Fibroblast of upper back skin (primary cell): ENCODE results near the gene ZNF362.

Experiments used
- DNase-seq: peaks from one replicate; pipeline ENCODE4 v3.0.0-alpha.2; 2013

Gene ZNF362

GRCh38 chr1:33269621-33270020, 13.3 kb downstream of the ZNF362 start:
- DNase-seq, result no peak

- DNase-seq, result no peak
These were observed 14.1 kb downstream of the ZNF362 start for GRCh38 chr1:33270379-33270778.

GRCh38 chr1:33270808-33271465, 14.6 kb downstream of the ZNF362 start:
- DNase-seq, result no peak

- DNase-seq, result no peak
These were observed 15.6 kb downstream of the ZNF362 start for GRCh38 chr1:33271666-33272505.

- no peak for DNase-seq
These were observed 16.2 kb downstream of the ZNF362 start for GRCh38 chr1:33272509-33272908.

- DNase-seq, result no peak
These were observed 16.6 kb downstream of the ZNF362 start for GRCh38 chr1:33272930-33273329.

- no peak for DNase-seq
These were observed 17.1 kb downstream of the ZNF362 start for GRCh38 chr1:33273406-33273805.

GRCh38 chr1:33273961-33274371, 17.7 kb downstream of the ZNF362 start:
- DNase-seq, result no peak

GRCh38 chr1:33274446-33274845, 18.2 kb downstream of the ZNF362 start:
- no peak for DNase-seq

- DNase-seq, result no peak
These were observed 18.9 kb downstream of the ZNF362 start for GRCh38 chr1:33275195-33275594.

- DNase-seq, result no peak
These were observed 19.6 kb downstream of the ZNF362 start for GRCh38 chr1:33275706-33276572.

- no peak for DNase-seq
These were observed 20.4 kb downstream of the ZNF362 start for GRCh38 chr1:33276573-33277298.

- DNase-seq, result no peak
These were observed 21.3 kb downstream of the ZNF362 start for GRCh38 chr1:33277488-33278084.

- no peak for DNase-seq
These were observed 23.9 kb downstream of the ZNF362 start for GRCh38 chr1:33280091-33280661.

- no peak for DNase-seq
These were observed 25.4 kb downstream of the ZNF362 start for GRCh38 chr1:33281554-33282303.

GRCh38 chr1:33282791-33283190, 26.5 kb downstream of the ZNF362 start:
- DNase-seq, result no peak

- DNase-seq, result no peak
These were observed 27.8 kb downstream of the ZNF362 start for GRCh38 chr1:33284049-33284448.

GRCh38 chr1:33286451-33287185, 30.3 kb downstream of the ZNF362 start:
- DNase-seq, result no peak

- DNase-seq, result no peak
These were observed 31.0 kb downstream of the ZNF362 start for GRCh38 chr1:33287317-33287716.
